Effector memory CD4-positive, alpha-beta T cell (primary cell): ENCODE measurements around the gene SS18L1.

Experiments used
- DNase-seq, 3 donors: peaks; one replicate each; pipeline ENCODE4 v3.0.0-alpha.2; 2020
- H3K27ac ChIP-seq: 2 replicates; pipeline ENCODE4 v1.7.0; 2013; ENCODE audit warnings: mild to moderate bottlenecking, low read length, moderate library complexity; ENCODE audit not compliant: insufficient read depth, poor library complexity, severe bottlenecking
- H3K27me3 ChIP-seq: replicated peaks from 2 replicates; pipeline ENCODE4 v1.7.0; 2013; ENCODE audit warnings: mild to moderate bottlenecking, low read length; ENCODE audit not compliant: insufficient read depth, control insufficient read depth, poor library complexity, severe bottlenecking
- H3K36me3 ChIP-seq: 2 replicates; pipeline ENCODE4 v1.7.0; 2013; ENCODE audit warnings: mild to moderate bottlenecking, low read length, moderate library complexity; ENCODE audit not compliant: control insufficient read depth, insufficient read depth
- H3K4me1 ChIP-seq: 2 replicates; pipeline ENCODE4 v1.7.0; 2013; ENCODE audit warnings: low read length, mild to moderate bottlenecking; ENCODE audit not compliant: control insufficient read depth, insufficient read depth, poor library complexity, severe bottlenecking
- H3K4me3 ChIP-seq: 2 replicates; pipeline ENCODE4 v1.7.0; 2013; ENCODE audit warnings: low read length, low read depth, mild to moderate bottlenecking; ENCODE audit not compliant: insufficient read depth, poor library complexity, severe bottlenecking
- H3K9me3 ChIP-seq: 2 replicates; pipeline ENCODE4 v1.7.0; 2013; ENCODE audit warnings: mild to moderate bottlenecking, low read length, moderate library complexity; ENCODE audit not compliant: control insufficient read depth

SS18L1 gene

DNA sequence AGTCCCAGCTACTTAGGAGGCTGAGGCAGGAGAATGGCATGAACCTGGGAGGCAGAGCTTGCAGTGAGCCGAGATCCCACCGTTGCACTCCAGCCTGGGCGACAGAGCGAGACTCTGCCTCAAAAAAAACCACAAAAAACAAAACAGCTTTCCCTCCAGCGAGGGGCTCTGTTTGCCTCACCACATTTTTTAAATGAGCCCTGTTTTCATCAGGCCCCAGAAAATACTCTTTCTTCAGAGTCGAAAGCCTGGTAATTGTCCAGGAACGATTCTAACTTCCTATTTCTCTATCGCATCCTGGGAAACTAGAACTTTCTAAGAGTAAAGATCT, 51.5 kb downstream of the SS18L1 start:
- Histone ChIP-seq H3K36me3 (peaks cover 32% of the 10 kb centered on the region), H3K27ac (no peak overlapping the region), H3K27me3 (no peaks in the 10 kb centered on the region), H3K4me1 (no peaks in the 10 kb centered on the region), H3K9me3 (no peaks in the 10 kb centered on the region), H3K4me3 (no peak overlapping the region)
- DNase-seq, result no peak

DNA sequence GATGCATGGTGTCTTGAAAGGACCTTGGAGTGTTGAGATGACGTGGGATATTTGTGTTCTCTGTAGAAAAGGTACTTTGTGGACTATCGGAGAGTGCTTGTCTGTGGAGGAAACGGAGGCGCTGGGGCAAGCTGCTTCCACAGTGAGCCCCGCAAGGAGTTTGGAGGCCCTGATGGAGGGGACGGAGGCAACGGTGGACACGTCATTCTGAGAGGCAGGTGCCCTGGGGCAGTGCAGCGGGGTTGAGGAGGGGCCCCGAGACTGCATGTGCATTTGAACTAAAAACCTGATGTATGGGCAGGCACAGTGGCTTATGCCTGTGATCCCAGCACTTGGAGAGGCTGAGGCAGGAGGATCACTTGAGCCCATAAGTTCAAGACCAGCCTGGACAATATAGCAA, 52.2 kb downstream of the SS18L1 start:
- Histone ChIP-seq H3K36me3 (peaks cover 38% of the 10 kb centered on the region), H3K27me3 (no peaks in the 10 kb centered on the region), H3K4me1 (no peaks in the 10 kb centered on the region), H3K4me3 (no peak overlapping the region), H3K27ac (no peak overlapping the region), H3K9me3 (no peaks in the 10 kb centered on the region)
- DNase-seq, result no peak

DNA sequence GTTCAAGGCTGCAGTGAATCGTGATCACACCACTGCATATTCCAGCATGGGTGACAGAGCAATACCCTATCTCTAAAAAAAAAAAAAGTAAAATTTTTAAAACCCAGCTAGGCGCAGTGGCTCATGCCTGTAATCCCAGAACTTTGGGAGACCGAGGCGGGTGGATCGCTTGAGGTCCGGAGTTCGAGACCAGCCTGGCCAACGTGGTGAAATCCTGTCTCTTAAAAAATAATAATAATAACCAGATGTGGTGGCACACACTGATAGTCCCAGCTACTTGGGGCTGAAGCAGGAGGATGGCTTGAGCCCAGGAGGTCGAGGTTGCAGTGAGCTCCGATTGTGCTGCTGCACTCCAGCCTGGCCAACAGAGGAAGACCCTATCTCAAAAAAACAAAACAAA, 52.7 kb downstream of the SS18L1 start:
- Histone ChIP-seq H3K9me3 (no peaks in the 10 kb centered on the region), H3K36me3 (peaks cover 44% of the 10 kb centered on the region), H3K27ac (no peak overlapping the region), H3K4me3 (no peak overlapping the region), H3K27me3 (no peaks in the 10 kb centered on the region), H3K4me1 (no peaks in the 10 kb centered on the region)
- no peak for DNase-seq

DNA sequence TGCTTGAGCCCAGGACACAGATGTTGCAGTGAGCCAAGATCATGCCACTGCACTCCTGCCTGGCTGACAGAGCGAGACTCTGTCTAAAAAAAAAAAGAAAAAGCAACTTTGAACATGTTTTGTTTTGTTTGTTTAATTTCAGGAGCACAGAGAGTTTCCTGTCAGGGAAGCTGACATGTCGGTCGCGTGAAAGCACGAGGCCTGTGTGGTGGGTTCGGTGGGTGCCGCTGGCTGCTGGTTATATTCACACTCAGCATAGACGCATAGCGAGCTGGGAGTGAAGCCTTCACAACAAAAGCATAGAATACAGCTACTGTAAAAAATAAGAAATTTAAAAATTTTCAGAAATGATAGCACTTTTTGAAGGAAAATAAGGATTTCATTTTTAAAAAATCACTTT, 53.7 kb downstream of the SS18L1 start:
- no peak for DNase-seq
- Histone ChIP-seq H3K9me3 (no peaks in the 10 kb centered on the region), H3K27me3 (no peaks in the 10 kb centered on the region), H3K4me1 (no peaks in the 10 kb centered on the region), H3K27ac (no peak overlapping the region), H3K4me3 (no peak overlapping the region), H3K36me3 (peaks cover 52% of the 10 kb centered on the region)

DNA sequence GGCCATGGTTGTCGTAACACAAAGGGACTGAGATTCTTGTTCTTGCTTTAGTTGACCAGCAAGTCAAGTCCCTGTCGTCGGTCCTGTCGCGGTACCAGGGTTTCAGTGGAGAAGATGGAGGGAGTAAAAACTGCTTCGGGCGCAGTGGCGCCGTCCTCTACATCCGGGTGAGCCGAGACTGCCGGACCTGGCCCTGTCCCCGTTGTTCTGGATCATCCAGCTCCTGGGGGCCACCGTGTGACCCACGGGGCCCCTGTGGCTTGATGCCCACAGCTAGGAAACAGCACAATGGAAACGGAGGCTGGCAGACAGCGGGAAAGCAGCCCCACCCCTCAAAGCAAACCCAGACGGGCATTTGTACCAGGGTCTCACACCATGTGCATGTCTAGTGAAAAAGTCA, 54.2 kb downstream of the SS18L1 start:
- H3K27me3 ChIP-seq, result no peaks in the 10 kb centered on the region
- H3K27ac ChIP-seq, result no peak overlapping the region
- H3K36me3 ChIP-seq, result peaks cover 52% of the 10 kb centered on the region

DNA sequence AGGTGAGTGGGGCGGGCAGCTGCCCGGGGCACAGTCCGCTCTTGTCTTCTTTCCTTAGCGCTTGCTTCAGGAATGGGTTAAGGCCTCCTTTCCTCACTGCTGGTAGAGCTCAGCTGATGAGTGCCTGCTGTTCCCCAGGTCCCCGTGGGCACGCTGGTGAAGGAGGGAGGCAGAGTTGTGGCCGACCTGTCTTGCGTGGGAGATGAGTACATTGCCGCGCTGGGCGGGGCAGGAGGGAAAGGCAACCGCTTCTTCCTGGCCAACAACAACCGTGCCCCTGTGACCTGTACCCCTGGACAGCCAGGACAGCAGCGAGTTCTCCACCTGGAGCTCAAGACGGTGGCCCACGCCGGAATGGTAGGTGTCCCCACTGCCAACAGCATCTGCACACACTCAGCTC, 54.9 kb downstream of the SS18L1 start:
- Histone ChIP-seq H3K36me3 (peaks cover 51% of the 10 kb centered on the region), H3K4me1 (no peaks in the 10 kb centered on the region), H3K9me3 (no peaks in the 10 kb centered on the region), H3K27ac (no peak overlapping the region), H3K27me3 (no peaks in the 10 kb centered on the region), H3K4me3 (no peak overlapping the region)
- no peak for DNase-seq

More for the DNA sequence above, 54.2 kb downstream of the SS18L1 start:
- no peaks in the 10 kb centered on the region for H3K4me1 ChIP-seq
- H3K9me3 ChIP-seq, result no peaks in the 10 kb centered on the region
- no peak overlapping the region for H3K4me3 ChIP-seq
- no peak for DNase-seq

DNA sequence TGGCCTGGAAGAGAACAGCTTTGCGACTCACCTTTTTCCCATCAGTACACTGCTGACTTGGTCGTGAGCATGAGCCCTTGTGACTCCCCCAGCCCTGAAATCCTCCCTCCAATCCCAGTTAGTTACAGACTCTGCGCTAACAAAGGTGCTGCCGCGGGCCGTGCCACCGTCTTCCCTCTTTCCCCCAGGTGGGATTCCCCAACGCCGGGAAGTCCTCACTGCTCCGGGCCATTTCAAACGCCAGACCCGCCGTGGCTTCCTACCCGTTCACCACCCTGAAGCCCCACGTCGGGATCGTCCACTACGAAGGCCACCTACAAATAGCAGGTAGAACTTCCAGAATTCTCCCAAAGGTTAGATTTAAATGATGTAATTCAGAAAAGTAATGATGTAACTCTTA, 55.4 kb downstream of the SS18L1 start:
- no peaks in the 10 kb centered on the region for H3K27me3 ChIP-seq
- H3K9me3 ChIP-seq, result no peaks in the 10 kb centered on the region
- DNase-seq, result no peak
- H3K36me3 ChIP-seq, result peaks cover 50% of the 10 kb centered on the region
- H3K4me1 ChIP-seq, result no peaks in the 10 kb centered on the region
- H3K27ac ChIP-seq, result no peak overlapping the region
- no peak overlapping the region for H3K4me3 ChIP-seq

DNA sequence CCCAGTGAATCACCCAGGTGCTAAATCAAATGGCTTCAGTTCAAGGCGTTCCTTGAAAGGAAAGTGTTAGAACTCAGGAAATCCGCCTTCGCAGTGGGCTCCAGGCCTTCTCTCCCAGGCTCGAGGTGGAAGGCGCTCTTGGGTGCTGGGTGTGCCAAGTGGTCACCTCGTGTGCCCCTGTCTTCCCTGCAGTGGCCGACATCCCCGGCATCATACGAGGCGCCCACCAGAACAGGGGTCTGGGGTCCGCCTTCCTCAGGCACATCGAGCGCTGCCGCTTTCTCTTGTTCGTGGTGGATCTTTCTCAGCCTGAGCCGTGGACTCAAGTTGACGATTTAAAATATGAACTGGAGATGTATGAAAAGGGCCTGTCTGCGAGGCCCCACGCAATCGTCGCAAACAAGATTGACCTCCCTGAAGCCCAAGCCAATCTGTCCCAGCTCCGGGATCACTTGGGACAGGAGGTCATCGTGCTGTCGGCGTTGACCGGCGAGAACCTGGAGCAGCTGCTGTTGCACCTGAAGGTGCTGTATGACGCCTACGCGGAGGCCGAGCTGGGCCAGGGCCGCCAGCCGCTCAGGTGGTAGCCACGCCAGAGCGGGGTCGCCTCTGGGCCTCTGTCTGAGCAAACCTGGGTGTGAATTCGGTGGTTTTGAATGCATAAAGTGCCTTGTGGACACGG, 57.1 kb downstream of the SS18L1 start:
- Histone ChIP-seq H3K36me3 (peaks cover 47% of the 10 kb centered on the region), H3K27ac (no peak overlapping the region), H3K9me3 (no peaks in the 10 kb centered on the region), H3K27me3 (no peaks in the 10 kb centered on the region), H3K4me1 (no peaks in the 10 kb centered on the region), H3K4me3 (no peak overlapping the region)
- no peak for DNase-seq

DNA sequence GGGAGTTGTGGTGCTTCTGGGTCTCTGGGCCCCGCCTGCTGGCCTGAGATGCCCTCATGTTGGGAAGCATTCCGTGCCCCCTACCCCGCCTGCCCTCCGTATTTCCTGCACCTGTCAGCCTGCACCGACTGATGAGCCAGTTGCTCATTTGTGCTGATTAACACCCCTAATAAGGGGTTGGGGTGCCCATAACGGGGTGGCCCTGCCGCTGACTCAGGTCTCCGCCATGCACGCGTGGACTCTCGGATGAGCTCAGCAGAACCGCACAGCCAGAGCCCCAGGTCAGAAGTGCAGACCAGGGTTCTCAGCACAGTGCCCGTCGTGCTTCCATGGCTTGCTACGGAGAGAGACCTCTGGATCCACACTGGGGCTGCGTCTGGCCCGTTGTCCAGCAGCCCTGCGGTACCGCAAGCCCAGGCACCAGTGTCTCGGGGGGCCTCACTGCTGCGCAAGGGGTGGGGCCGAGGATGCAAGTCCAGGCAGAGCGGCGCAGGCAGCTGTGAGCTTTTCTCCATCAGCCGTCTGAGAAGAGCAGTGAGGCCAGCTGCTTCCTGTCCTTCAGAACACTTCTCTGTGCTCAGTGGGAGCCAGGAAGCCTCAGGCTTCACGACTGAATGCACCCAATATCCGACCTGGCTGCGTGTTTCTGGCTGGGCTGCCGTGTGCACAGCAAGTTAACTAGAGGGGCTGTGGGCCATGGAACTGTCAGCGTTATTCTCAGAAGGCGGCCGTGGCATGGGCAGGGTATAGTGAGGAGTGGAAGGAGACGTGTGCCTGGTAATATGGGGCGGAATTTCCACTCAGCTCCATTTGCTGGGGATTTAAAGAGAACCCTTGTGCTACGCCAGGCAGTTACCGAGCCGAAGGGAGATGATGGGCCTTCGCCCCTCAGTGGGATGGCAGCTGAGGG, 57.9 kb downstream of the SS18L1 start:
- DNase-seq, result no peak
- Histone ChIP-seq H3K27me3 (no peaks in the 10 kb centered on the region), H3K9me3 (no peaks in the 10 kb centered on the region), H3K4me1 (no peaks in the 10 kb centered on the region), H3K36me3 (peaks cover 40% of the 10 kb centered on the region), H3K4me3 (no peak overlapping the region), H3K27ac (no peak overlapping the region)

DNA sequence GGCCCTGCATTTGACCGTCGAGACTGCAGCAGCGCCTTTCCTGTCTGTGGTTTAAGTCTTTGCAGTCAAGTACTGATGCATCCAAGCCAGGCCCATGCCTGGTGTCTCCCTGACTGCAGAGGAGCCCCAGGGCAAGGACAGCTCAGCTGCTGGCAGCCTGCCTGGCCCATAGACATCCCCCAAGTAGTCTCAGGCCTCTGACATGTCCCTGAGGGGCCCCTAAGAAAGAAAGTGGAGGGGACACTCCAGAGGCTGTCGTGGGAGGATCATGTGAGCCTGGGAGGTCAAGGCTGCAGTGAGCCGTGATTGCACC, 58.5 kb downstream of the SS18L1 start:
- Histone ChIP-seq H3K36me3 (peaks cover 40% of the 10 kb centered on the region), H3K27ac (no peak overlapping the region), H3K4me1 (no peaks in the 10 kb centered on the region), H3K27me3 (no peaks in the 10 kb centered on the region), H3K4me3 (no peak overlapping the region), H3K9me3 (no peaks in the 10 kb centered on the region)
- DNase-seq, result no peak
